H9 (cell line): Measurements from ENCODE around the gene HOXD13. TPM values are rescaled to one million over a fixed set of nuclear protein-coding genes. Genes with fewer than 3 reads are reported as not detected.

Experiments used
- DNase-seq: peaks from one replicate; pipeline ENCODE4 v3.0.0-alpha.2; 2017
- H2AFZ ChIP-seq: one replicate; pipeline ENCODE4 v1.6.1; 2013; ENCODE audit warnings: mild to moderate bottlenecking, low read length, control low read depth, moderate library complexity
- H2AK5ac ChIP-seq: 2 replicates; pipeline ENCODE4 v1.6.1; 2013; ENCODE audit warnings: low read length, control low read depth, mixed read lengths; ENCODE audit not compliant: insufficient read length
- H2BK120ac ChIP-seq: one replicate; pipeline ENCODE4 v1.6.1; 2013; ENCODE audit warnings: low read depth, mild to moderate bottlenecking, low read length, control low read depth, inconsistent platforms; ENCODE audit not compliant: poor library complexity, severe bottlenecking
- H2BK12ac ChIP-seq: 2 replicates; pipeline ENCODE4 v1.6.1; 2013; ENCODE audit warnings: low read length, control low read depth, mixed read lengths, low read depth; ENCODE audit not compliant: insufficient read length
- H2BK15ac ChIP-seq: 2 replicates; pipeline ENCODE4 v1.6.1; 2013; ENCODE audit warnings: low read depth, low read length, control low read depth
- H2BK20ac ChIP-seq: one replicate; pipeline ENCODE4 v1.6.1; 2013; ENCODE audit warnings: low read depth, mild to moderate bottlenecking, low read length, control low read depth, inconsistent platforms; ENCODE audit not compliant: poor library complexity, severe bottlenecking
- H2BK5ac ChIP-seq: 2 replicates; pipeline ENCODE4 v1.6.1; 2013; ENCODE audit warnings: low read length, control low read depth, mixed read lengths; ENCODE audit not compliant: insufficient read length
- H3K14ac ChIP-seq: 2 replicates; pipeline ENCODE4 v1.6.1; 2013; ENCODE audit warnings: low read length, control low read depth; ENCODE audit not compliant: insufficient read depth
- H3K18ac ChIP-seq: 2 replicates; pipeline ENCODE4 v1.6.1; 2013; ENCODE audit warnings: low read depth, mild to moderate bottlenecking, mixed read lengths, low read length, control low read depth; ENCODE audit not compliant: insufficient read length
- H3K23ac ChIP-seq: 2 replicates; pipeline ENCODE4 v1.6.1; 2013; ENCODE audit warnings: low read length, control low read depth, mixed read lengths, low read depth; ENCODE audit not compliant: insufficient read length
- H3K23me2 ChIP-seq: 2 replicates; pipeline ENCODE4 v1.6.1; 2013; ENCODE audit warnings: low read depth, mild to moderate bottlenecking, mixed read lengths, low read length, control low read depth; ENCODE audit not compliant: insufficient read length, poor library complexity, severe bottlenecking
- H3K27ac ChIP-seq: 2 replicates; pipeline ENCODE4 v1.5.1; 2013; ENCODE audit warnings: low read length, control low read depth, mixed read lengths, low read depth; ENCODE audit not compliant: insufficient read length
- H3K27me3 ChIP-seq: 2 replicates; pipeline ENCODE4 v1.6.1; 2013; ENCODE audit warnings: low read length, control low read depth, inconsistent platforms; ENCODE audit not compliant: insufficient read depth
- H3K4ac ChIP-seq: 2 replicates; pipeline ENCODE4 v1.6.1; 2013; ENCODE audit warnings: low read depth, mild to moderate bottlenecking, control low read depth, inconsistent platforms, low read length, moderate library complexity
- H3K4me1 ChIP-seq: 2 replicates; pipeline ENCODE4 v1.6.1; 2013; ENCODE audit warnings: low read length, control low read depth, inconsistent platforms; ENCODE audit not compliant: insufficient read depth
- H3K4me2 ChIP-seq: 2 replicates; pipeline ENCODE4 v1.6.1; 2013; ENCODE audit warnings: low read length, control low read depth, mixed read lengths; ENCODE audit not compliant: insufficient read length, insufficient read depth
- H3K56ac ChIP-seq: 2 replicates; pipeline ENCODE4 v1.6.1; 2013; ENCODE audit warnings: low read depth, mild to moderate bottlenecking, mixed read lengths, low read length, control low read depth; ENCODE audit not compliant: insufficient read length
- H3K79me1 ChIP-seq: 2 replicates; pipeline ENCODE4 v1.6.1; 2013; ENCODE audit warnings: low read depth, mild to moderate bottlenecking, moderate library complexity, low read length, control low read depth, inconsistent platforms; ENCODE audit not compliant: insufficient read depth, poor library complexity, severe bottlenecking
- H3K79me2 ChIP-seq: 2 replicates; pipeline ENCODE4 v1.6.1; 2013; ENCODE audit warnings: low read length, control low read depth, inconsistent platforms; ENCODE audit not compliant: insufficient read depth
- H3K9ac ChIP-seq: 2 replicates; pipeline ENCODE4 v1.6.1; 2013; ENCODE audit warnings: low read length, control low read depth, mixed read lengths; ENCODE audit not compliant: insufficient read length; ENCODE audit errors: extremely low read depth
- H3K9me3 ChIP-seq: one replicate; pipeline ENCODE4 v1.6.1; 2013; ENCODE audit warnings: low read depth, low read length, inconsistent platforms; ENCODE audit not compliant: control insufficient read depth
- H3T11ph ChIP-seq: one replicate; pipeline ENCODE4 v1.6.1; 2013; ENCODE audit warnings: mild to moderate bottlenecking, low read length, control low read depth, inconsistent platforms
- H4K20me1 ChIP-seq: one replicate; pipeline ENCODE4 v1.6.1; 2013; ENCODE audit not compliant: control insufficient read depth, insufficient read length, insufficient read depth
- H4K5ac ChIP-seq: 2 replicates; pipeline ENCODE4 v1.6.1; 2013; ENCODE audit warnings: low read depth, mild to moderate bottlenecking, mixed read lengths, low read length, control low read depth; ENCODE audit not compliant: insufficient read length
- H4K8ac ChIP-seq: replicated peaks from 2 replicates; pipeline ENCODE4 v1.6.1; 2013; ENCODE audit warnings: low read length, control low read depth, mixed read lengths, low read depth; ENCODE audit not compliant: insufficient read length
- H4K91ac ChIP-seq: 2 replicates; pipeline ENCODE4 v1.6.1; 2013; ENCODE audit warnings: low read depth, mild to moderate bottlenecking, moderate library complexity, mixed read lengths, low read length, control low read depth; ENCODE audit not compliant: insufficient read length
- H3K27ac Mint-ChIP-seq, 3 experiments: 2 replicates in 2 of 3; 3 replicates in 1 of 3; pipeline ENCODE4 v1.8.0; 2020 to 2021; ENCODE audit warnings: mixed read lengths in 3 of 3, mild to moderate bottlenecking in 1 of 3, moderate library complexity in 1 of 3
- H3K27me3 Mint-ChIP-seq: 2 replicates; pipeline ENCODE4 v1.8.0; 2021; ENCODE audit warnings: low read depth, mild to moderate bottlenecking, moderate library complexity, mixed read lengths
- H3K36me3 Mint-ChIP-seq, 3 experiments: 2 replicates in 2 of 3; 3 replicates in 1 of 3; pipeline ENCODE4 v1.8.0; 2020 to 2021; ENCODE audit warnings: low read depth in 3 of 3, mixed read lengths in 3 of 3; ENCODE audit not compliant: insufficient read depth in 1 of 3
- H3K4me1 Mint-ChIP-seq, 2 experiments: 2 replicates each; pipeline ENCODE4 v1.8.0; 2020; ENCODE audit warnings: mixed read lengths in 2 of 2
- H3K4me3 Mint-ChIP-seq, 2 experiments: 2 replicates in 1 of 2; 3 replicates in 1 of 2; pipeline ENCODE4 v1.8.0; 2020 to 2021; ENCODE audit warnings: mild to moderate bottlenecking in 2 of 2, mixed read lengths in 2 of 2, moderate library complexity in 1 of 2
- H3K9me3 Mint-ChIP-seq, 2 experiments: 2 replicates in 1 of 2; 3 replicates in 1 of 2; pipeline ENCODE4 v1.8.0; 2020; ENCODE audit warnings: mild to moderate bottlenecking in 2 of 2, mixed read lengths in 2 of 2, moderate library complexity in 1 of 2
- WGBS: extraction: QIAGEN DNeasy Blood & Tissue Kit; methylation state at CpG from one replicate; pipeline ENCODE4 v1.1.7; 2013; ENCODE audit warnings: missing lambda C conversion rate, low lambda C conversion rate, mixed read lengths; ENCODE audit not compliant: insufficient read length; ENCODE audit errors: extremely low coverage; 5-methylcytosine and 5-hydroxymethylcytosine counted together
- total RNA-seq: library from RNA; stranded (reverse); gene quantifications from 2 replicates; pipeline ENCODE4 v1.2.1, GENCODE V29; 2021
- TF ChIP-seq, protein P1 (sequence below): fragments of 200-600 bp; sonication (generic); conservative IDR thresholded peaks from 3 replicates; pipeline ENCODE4 v1.8.0; 2021; ENCODE audit warnings: antibody characterized with exemption, mild to moderate bottlenecking

The HOXD13 gene
- total RNA-seq, 1 experiment from 2014 or later: not detected

DNA sequence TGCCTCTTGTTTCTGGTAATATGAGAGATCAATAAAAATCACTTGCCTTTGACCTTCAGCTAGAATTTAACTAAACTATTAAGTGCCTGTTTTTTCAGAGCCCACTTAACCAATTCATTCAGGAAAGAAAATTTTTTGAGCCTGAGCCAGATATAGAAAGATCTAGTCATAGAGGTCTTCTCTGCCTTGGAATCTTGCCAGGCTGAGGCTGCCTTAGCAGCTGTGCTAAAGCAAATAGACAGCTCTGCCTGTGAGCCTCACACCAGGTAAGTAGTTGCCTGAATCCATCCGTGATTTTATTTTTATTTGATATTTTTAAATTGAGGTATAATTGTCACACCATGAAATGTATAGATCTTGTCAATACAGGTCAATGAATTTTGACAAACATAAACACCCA, 36.1 kb upstream of the HOXD13 start:
- Histone ChIP-seq H2BK20ac (no peak overlapping the region), H3K56ac (no peak overlapping the region), H3K23ac (no peak overlapping the region), H3T11ph (no peak overlapping the region), H3K9me3 (no peaks in the 10 kb centered on the region), H3K79me2 (no peaks in the 10 kb centered on the region), H2BK120ac (no peak overlapping the region), H2BK5ac (no peak overlapping the region), H3K18ac (no peak overlapping the region), H3K9ac (no peak overlapping the region), H3K79me1 (no peaks in the 10 kb centered on the region), H2AK5ac (no peak overlapping the region), H2BK15ac (no peak overlapping the region), H4K20me1 (no peaks in the 10 kb centered on the region), H3K27me3 (no peaks in the 10 kb centered on the region), H2BK12ac (no peak overlapping the region), H3K23me2 (no peaks in the 10 kb centered on the region), H4K8ac (no peak overlapping the region), H4K5ac (no peak overlapping the region), H3K4me1 (no peaks in the 10 kb centered on the region), H2AFZ (no peak overlapping the region), H4K91ac (no peak overlapping the region), H3K4ac (no peak overlapping the region), H3K4me2 (no peak overlapping the region), H3K27ac (no peak overlapping the region), H3K14ac (no peak overlapping the region)
- H3K36me3 Mint-ChIP-seq: no peaks in the 10 kb centered on the region
- no peak for DNase-seq
- no peaks in the 10 kb centered on the region for H3K4me1 Mint-ChIP-seq
- H3K9me3 Mint-ChIP-seq: no peaks in the 10 kb centered on the region
- TF ChIP-seq, protein P1, sequence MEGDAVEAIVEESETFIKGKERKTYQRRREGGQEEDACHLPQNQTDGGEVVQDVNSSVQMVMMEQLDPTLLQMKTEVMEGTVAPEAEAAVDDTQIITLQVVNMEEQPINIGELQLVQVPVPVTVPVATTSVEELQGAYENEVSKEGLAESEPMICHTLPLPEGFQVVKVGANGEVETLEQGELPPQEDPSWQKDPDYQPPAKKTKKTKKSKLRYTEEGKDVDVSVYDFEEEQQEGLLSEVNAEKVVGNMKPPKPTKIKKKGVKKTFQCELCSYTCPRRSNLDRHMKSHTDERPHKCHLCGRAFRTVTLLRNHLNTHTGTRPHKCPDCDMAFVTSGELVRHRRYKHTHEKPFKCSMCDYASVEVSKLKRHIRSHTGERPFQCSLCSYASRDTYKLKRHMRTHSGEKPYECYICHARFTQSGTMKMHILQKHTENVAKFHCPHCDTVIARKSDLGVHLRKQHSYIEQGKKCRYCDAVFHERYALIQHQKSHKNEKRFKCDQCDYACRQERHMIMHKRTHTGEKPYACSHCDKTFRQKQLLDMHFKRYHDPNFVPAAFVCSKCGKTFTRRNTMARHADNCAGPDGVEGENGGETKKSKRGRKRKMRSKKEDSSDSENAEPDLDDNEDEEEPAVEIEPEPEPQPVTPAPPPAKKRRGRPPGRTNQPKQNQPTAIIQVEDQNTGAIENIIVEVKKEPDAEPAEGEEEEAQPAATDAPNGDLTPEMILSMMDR: no peak
- no CpG with 5 or more reads among the region's 1 CpG for WGBS
- peaks cover 62% of the 10 kb centered on the region for H3K27me3 Mint-ChIP-seq
- H3K4me3 Mint-ChIP-seq: no peak overlapping the region
- no peak overlapping the region for H3K27ac Mint-ChIP-seq
